OCI-M2 (cell line): Measurements from ENCODE around the gene WDR89.
"Not testable (repeated sequence)": the region's sequence is repeated elsewhere in the genome, so short reads cannot be mapped to it uniquely, and the experiment has no call there.

Experiments used
- DNase-seq: peaks from one replicate; lab custom pipeline; 2025; ENCODE audit not compliant: unreplicated experiment; lab: John Stamatoyannopoulos, UW

Gene WDR89

DNA sequence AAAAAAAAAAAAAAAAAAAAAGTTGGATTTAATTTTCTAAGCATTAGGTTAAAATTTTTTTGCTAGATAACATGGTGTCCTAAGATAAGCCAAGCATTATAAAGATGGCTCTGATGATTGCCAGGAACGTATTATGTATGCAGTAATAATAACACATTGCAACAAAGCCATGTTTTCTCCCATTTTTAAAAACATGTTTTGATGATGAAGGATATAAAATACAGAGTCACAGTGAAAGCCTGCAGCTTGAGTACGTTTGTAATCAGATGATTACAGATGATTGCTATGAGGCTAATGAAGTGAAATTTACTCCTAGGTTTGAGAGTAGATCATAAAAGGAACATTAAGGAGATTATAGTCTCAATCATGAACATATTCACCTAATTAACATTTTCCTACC lies 13.3 kb upstream of the WDR89 start:
- no peak for DNase-seq

DNA sequence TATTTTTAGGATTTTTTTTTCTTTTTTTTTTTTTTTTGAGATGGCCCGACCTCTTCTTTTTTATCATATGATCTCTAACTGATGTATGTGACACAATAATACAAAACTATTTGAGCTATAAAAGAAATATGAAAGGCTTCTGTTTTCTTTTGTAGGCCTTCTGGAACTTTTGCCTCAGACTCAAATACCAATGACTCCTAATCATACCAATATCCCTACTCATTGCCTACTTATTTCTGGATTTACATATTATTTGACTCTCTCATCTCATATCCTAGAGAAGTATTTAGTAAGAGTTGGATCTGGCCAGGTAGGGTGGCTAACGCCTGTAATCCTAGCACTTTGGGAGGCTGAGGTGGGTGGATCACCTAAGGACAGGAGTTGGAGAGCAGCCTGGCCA lies 12.7 kb upstream of the WDR89 start:
- no peak for DNase-seq

DNA sequence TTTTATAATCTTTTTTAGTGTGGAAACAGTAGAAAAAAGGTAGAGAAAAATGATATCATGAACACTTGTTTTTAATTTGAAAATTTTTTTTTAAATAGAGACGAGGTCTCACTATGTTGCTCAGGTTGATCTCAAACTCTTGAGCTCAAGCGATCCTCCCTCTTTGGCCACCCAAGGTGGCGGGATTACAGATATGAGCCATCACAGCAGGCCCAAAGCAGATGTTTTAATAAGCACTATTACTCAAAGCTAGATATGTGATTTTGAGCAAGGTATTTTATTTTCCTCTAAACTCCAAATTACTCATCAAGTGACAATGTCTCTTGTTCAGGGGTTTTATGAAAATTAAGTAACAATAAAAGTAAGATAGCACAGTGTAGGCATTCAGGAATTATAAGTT lies 10.7 kb upstream of the WDR89 start:
- no peak for DNase-seq

DNA sequence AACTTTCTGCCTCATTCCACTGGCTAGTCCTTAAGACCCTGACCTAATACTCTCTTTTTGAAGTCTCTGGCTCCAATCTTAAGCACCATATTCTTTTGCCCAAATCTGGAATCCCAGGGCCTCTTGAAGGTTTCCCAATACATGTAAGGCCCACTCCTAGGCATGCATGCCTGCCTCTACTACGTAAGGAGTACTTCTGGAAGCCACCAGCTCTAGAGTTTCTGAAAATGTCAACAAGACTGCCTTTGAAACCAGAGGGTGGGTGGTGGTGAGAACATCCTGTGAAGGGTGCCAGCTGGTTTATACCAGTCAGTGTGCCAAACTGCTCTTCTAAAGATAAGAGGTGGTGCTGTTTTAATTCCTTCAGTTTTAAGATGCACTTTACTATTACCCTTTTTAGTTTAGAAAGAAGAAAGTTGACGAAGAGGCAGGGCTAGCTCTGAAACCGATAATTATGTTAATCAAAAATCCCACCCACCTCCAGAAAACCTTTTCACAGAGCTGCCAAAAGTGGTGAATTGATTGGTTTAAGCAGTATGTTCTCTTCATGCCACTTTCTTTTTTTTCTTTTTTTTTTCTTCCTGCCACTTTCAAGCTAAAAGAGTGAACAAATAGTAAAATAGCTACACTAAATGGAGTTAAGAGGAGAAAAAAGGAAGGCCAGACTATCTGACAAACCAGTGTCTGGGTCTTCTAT lies 8.7 kb upstream of the WDR89 start:
- DNase-seq: no peak

DNA sequence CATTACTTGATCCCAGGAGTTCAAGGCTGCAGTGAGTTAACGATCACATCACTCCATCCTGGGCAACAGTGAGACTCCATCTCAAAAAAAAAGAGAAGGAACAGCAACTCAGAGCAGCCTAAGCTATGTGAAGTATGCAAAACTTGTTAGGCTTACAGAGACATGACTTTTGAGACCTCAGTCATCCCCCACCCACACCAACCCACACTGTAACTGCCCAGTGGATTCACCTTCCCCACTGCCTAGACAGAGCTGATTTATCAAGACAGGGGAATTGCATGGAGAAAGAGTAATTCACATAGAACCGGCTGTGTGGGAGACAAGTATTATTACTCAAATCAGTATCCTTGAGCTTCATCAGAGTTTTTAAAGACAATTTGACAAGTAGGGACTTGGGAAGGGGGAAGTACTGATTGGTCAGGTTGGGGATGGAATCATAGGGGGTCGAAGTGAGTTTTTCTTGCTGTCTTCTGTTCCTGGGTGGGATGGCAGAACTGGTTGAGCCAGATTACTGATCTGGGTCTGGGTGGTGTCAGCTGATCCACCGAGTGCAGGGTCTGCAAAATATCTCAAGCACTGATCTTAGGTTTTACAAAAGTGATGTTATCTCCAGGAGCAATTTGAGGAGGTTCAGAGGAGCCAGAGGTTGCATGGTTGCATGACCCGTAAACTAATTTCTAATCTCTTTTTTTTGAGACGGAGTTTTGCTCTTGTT lies 6.2 kb upstream of the WDR89 start:
- no peak for DNase-seq

DNA sequence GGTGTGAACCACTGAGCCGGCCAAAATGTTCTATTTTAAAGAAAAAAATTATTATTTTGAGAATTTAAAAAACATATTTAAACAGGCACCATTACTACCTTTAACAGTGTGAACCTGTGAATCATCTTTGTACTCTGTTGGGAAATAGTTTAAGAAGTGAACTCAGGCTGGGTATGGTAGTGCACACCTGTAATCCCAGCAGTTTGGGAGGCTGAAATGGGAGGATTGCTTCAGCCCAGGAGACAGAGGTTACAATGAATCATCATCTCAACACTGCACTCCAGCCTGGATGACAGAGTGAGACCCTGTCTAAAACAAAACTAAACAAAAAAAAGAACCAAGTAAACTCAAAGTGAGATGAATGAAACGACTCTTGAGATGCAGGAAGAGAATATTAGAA lies 3.1 kb upstream of the WDR89 start:
- DNase-seq: no peak

DNA sequence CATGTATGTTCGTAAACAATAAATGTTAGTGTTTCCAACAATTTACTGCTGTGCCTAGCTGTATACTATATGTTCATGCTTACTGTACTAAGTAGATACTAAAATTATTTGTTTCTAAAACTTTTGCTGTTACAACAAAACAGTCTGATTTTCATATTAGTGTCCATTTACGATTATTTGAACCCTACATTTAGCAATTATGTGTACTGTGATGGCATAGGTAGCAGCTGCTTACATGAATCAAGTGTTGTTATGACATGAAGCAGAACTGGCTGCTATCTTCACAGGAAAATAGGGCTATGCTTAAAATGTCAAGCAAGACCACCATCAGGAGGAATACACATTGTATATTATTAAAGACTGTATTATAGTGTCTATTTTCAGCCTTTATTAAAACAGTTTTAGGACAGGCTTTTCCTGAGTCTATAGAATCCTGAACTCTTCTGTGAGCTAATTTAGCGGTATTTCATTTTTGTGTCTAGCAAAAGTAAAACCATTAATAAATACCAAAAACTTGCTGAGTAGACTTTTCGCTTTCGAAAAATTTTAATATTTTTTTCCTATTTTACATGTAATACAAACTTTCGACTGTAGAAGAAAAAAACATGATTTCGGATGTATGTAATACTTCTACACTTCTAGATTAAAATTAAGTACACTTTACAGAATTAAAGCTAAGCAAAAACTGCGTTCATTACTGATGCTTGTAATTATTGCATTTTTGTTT lies 1.1 kb upstream of the WDR89 start:
- no peak for DNase-seq

DNA sequence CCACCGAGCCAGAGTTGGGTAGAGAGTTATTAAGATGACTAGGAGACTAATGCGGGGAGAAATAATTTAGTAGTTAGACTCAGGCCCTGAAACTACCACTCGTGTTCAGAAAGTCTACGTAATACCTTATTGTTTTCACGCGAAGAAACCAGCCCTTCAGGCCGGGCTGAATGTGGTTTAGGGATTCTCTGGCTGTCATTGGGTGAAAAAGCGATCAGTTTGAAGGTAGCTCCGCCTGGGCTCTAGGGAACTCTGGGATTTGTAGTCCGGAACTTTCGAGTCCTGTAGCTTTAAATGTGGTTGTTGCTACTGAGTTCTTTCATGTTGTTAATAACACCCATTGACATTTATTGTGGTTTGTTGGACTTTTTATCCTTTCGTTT lies 549 bp upstream of the WDR89 start:
- DNase-seq: peak; percentile 97

DNA sequence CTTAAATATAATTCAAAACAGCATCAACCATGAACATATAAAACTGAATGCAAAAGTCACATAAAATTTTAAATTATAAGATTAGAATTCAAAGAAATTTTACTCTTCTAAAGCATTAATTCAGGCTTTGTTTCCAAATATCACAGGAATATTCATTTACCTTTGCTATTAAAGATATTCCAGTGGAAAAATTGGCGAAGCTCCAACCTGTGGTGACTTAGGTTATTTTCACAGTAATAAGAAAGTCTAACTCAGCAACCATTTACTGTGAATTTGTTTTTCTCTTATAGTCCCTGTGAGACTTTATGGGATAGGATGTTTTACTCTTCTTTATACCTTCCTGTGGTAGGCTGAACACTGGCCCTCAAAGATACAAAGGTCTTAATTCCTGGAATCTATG lies 3.2 kb downstream of the WDR89 start:
- DNase-seq: no peak

DNA sequence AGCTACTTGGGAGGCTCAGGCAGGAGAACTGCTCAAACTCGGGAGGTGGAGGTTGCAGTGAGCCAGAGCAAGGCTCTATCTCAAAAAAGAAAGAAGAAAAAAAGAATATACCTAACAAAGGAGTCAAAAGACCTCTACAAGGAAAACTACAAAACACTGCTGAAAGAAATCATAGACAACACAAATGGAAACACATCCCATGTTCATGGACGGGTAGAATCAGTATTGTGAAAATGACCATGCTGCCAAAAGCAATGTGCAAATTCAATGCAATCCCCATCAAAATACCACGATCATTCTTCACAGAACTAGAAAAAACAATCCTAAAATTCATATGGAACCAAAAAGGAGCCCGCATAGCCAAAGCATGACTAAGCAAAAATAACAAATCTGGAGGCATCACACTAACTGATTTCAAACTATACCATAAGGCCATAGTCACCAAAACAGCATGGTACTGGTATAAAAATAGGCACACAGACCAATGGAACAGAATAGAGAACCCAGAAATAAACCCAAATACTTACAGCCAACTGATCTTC lies 5.5 kb downstream of the WDR89 start:
- DNase-seq: not testable (repeated sequence)

DNA sequence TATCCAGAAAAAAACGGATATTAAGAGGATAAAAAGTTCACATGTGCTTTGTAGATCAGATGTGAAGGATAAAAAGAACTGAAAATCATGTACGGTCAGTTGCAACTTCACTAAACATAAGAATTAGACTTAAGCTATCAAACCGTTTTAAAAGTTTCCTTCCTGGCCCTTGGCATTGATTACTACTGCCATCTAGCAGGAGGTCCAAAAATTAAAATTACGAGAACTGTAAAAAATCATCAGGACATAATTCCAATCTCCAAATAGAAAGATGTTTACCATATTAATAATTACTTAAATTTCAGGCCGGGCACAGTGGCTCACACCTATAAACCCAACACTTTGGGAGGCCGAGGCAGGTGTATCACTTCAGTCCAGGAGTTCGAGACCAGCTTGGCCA lies 7.9 kb downstream of the WDR89 start:
- no peak for DNase-seq

DNA sequence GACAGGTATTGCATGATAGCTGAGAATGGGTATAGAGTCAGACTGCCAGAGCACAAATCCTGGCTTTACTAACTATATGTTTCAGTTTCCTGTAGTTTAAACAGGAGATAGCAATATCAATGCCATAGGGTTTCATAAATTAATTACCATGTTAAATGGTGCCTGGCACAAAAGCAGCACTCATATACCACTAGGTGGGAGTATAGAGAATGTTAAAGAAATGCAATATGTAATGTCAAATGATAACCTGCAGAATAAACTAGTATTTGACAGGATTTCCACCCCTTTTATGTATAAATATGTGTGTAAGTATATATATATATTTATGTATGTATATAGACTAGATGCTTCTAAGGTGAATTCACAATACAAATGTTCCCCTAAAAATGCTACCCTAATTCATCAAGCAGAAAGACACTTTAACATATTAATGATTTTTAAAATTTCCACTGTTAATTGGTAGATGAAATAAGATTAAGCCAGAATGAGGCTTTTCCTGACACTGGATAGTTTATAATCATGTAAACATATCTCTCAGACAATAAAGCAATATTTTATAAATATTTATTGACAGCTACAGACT lies 8.6 kb downstream of the WDR89 start:
- no peak for DNase-seq

DNA sequence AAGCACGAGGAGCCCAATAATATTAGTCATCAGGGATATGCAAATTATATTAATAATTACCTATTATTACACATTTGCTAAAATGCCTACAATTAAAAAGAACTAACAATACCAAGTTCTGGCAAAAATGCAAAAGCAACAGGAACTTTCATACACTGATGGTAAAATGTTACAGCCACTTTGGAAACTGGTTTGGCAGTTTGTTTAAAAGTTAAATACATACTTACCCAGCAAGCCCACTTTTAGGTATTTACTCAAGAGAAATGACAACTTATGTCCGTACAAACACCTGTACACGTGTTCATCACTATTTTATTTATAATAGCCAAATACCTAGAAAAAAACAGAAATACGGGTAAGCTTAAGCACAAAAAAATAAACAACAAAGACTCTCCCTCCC lies 17.0 kb downstream of the WDR89 start:
- no peak for DNase-seq

DNA sequence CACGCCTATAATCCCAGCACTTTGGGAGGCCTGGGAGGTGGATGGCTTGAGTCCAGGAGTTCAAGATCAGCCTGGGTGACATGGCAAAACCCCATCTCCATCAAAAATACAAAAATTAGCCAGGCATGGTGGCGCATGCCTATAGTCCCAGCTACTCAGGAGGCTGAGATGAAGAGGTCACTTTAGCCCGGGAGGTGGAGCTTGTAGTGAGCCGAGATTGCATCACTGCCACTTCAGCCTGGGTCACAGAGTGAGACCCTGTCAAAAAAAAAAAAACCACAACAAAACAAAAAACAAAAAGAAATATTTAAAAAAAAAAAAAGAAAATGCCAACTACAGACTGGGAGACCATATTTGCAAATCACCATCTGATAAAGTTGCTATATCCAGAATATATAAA lies 17.5 kb downstream of the WDR89 start:
- DNase-seq: no peak

DNA sequence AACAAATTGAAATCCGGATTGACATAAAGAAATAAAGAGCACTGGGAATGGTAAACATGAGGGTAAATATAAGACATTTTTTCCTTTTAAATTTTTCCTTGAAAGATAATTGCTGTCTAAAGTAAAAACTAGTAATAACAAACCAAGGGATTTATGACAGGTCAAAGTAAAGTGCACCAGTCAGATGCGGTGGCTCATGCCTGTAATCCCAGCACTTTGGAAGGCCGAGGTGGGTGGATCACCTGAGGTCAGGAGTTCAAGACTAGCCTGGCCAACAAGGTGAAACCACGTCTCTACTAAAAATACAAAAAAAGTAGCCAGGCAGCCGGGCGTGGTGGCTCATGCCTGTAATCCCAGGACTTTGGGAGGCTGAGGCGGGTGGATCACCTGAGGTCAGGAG lies 19.7 kb downstream of the WDR89 start:
- not testable (repeated sequence) for DNase-seq

DNA sequence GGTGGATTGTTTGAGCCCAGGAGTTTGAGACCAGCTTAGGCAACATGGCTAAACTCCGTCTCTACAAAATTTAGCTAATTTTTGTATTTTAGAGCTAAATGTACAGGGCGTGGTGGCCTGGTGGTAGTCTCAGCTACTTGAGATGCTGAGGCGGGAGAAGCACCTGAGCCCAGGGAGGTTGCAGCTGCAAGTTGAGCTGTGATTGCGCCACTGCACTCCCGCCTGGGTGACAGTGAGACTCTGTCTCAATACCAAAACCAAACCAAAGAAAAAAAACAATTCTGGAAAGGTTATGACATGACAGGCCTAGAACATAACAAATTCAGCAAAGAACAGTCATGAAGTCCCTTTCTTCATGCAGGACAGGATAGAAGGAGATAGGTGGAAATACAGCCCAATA lies 25.7 kb downstream of the WDR89 start:
- no peak for DNase-seq

DNA sequence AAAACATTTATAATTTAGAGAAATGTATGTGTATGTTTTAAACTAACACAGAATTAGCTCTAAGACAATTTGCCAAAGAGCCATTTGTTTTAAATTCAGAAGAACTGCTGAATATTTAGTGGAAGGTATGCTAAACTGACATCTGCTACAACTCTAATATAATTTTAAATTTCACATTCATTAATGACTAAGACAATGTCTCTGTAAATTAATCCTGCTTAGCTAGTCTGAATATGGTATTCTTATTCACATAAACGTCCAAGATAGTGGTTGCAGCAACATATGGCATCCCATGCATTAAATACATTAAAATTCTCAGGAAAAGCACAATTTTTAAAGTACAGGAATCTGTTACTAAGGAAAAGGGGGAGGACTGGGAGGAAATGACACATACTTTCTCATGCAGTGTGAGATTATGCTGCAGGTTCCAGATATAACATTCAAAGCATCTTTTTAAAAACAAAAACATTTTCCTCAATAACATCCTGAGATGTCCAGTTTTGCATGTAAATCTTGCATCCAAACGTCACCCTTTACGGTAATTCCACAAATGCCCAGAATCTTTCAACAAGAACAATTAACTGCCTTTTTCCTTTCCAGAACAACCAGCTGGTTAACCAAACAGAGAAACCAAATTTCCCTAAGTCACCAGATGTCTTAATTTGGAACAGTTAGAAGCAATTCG lies 26.9 kb downstream of the WDR89 start:
- no peak for DNase-seq

DNA sequence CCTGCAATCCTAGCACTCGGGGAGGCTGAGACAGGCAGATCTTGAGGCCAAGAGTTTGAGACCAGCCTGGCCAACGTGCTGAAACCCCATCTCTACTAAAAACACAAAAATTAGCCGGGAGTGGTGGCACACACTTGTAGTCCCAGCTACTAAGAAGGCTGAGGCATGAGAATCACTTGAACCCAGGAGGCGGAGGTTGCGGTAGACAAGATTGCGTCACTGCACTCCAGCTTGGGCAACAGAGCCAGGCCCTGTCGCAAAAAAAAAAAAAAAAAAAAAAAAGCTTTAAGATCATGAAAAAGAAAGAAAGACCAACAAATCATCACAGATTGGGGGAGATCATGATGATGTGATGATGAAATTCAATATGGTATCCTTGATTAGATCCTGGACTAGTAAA lies 30.6 kb downstream of the WDR89 start:
- no peak for DNase-seq

DNA sequence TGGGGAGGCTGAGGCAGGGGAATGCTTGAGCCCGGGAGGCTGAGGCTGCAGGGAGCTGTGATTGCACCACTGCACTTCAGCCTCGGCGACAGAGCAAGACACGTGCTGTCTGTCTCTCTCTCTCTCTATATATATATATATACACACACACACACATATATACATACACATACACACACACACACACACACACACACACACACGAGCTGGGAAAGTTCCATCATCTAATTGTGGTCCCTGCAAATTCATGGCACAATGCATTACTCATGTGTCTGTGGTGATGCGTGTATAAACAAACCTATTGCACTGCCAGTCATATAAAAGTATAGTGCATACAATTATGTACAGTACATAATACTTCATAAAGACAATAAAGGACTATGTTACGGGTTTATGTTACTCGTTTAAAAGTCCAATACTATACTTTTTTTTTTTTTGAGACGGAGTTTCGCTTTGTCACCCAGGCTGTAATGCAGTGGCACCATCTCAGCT lies 36.6 kb downstream of the WDR89 start:
- DNase-seq: no peak

DNA sequence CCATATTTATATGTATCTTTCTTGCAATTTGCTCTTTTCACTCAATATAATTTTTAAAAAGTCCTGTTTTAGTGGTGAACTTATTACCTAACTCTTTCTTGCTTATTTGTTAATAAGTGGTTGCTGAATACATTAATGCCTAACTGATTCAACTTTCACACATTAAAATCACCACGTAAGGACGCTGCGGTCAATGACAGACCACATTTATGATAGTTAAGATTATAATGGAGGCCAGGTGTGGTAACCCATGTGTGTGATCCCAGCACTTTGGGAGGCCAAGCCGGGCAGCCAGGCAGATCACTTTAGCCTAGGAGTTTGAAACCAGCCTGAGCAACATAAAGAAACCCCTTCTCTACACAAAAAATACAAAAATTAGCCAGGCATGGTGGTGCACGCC lies 37.0 kb downstream of the WDR89 start:
- DNase-seq: no peak

DNA sequence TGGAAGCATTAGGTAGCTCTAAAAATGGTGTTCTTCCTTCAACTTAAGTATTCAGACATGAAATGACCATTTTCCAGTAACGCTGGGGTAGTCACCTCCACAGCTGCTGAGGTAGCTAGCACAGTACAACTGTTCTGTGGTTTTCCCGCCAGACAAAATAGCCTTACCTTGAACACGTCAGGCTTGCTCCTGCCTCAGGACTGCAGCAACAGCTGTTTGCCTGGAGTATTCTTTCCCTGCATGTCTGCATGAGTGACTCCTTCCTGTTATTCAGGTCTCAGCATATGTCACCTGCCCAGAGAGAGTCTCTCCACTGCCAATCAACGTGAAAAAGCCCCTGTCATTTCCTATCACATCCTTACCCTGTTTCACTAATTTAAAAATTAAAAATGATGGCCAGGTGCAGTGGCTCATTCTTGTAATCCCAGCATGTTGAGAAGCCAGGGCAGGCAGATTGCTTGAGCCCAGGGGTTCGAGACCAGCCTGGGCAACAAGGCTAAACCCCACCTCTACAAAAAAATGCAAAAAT lies 37.9 kb downstream of the WDR89 start:
- DNase-seq: no peak
